ENCODE data around the gene MIB1. TPM values are rescaled to one million over a fixed set of nuclear protein-coding genes. Genes with fewer than 3 reads are reported as not detected.

The MIB1 gene
- total RNA-seq, 2 experiments from 2014 or later: 13.6 to 15.3 TPM

- H3K27me3 Mint-ChIP-seq: peaks cover 21% of the 10 kb centered on the region
- DNase-seq (no peak), ATAC-seq (ENCODE audit: poor library complexity) (no peak)
- Histone ChIP-seq H3K4me1 (ENCODE audit: insufficient read depth, low read length) (no peaks in the 10 kb centered on the region), H3K4me3 (ENCODE audit: low read length) (no peak overlapping the region), H3K9me3 (ENCODE audit: control insufficient read depth in 1 of 2, insufficient read depth in 1 of 2, low read length in 2 of 2) (no peaks in the 10 kb centered on the region), H3K27ac (ENCODE audit: low read depth in 1 of 2, low read length in 2 of 2) (no peak overlapping the region), H3K27me3 (ENCODE audit: control insufficient read depth in 1 of 2, insufficient read depth in 2 of 2, low read length in 2 of 2) (peaks cover 3% of the 10 kb centered on the region in 2 experiments), H3K36me3 (ENCODE audit: insufficient read depth, low read length) (no peaks in the 10 kb centered on the region)
- intact Hi-C loops (cut with DNase I, micrococcal nuclease): no loop called here
- no peaks in the 10 kb centered on the region for H3K9me3 Mint-ChIP-seq
- H3K4me1 Mint-ChIP-seq (ENCODE audit: low read depth): no peaks in the 10 kb centered on the region
- TF ChIP-seq CTCF (IDR thresholded peaks at IDR 0.05): no peak
- H3K4me3 Mint-ChIP-seq: no peak overlapping the region
- POLR2A ChIA-PET: no interaction called here
- H3K27ac Mint-ChIP-seq: no peak overlapping the region
- CTCF ChIA-PET: no interaction called here
- H3K36me3 Mint-ChIP-seq (ENCODE audit: low read depth): no peaks in the 10 kb centered on the region
Measured at GRCh38 chr18:21889570-21889969, 149.0 kb downstream of the MIB1 start.

- H3K27me3 Mint-ChIP-seq: peaks cover 37% of the 10 kb centered on the region
- POLR2A ChIA-PET: no interaction called here
- no peak for TF ChIP-seq CTCF (IDR thresholded peaks at IDR 0.05)
Measured at GRCh38 chr18:21894619-21895367, 154.2 kb downstream of the MIB1 start.

GRCh38 chr18:21896732-21897336 is 156.2 kb downstream of the MIB1 start:
- intact Hi-C loops (cut with DNase I, micrococcal nuclease): loop anchor here in 1 of 2 experiments (5.0 kb wide), 1 partner anchor 665 kb away; no protein-coding TSS in a partner anchor
- ChIA-PET POLR2A (no interaction called here), CTCF (no interaction called here)
- no peak for TF ChIP-seq CTCF (IDR thresholded peaks at IDR 0.05)
- no peaks in the 10 kb centered on the region for H3K36me3 ChIP-seq (ENCODE audit: insufficient read depth, low read length)
- H3K9me3 ChIP-seq (ENCODE audit: control insufficient read depth in 1 of 2, insufficient read depth in 1 of 2, low read length in 2 of 2): peaks cover 0 to 6% of the 10 kb centered on the region in 2 experiments
- Mint-ChIP-seq H3K36me3 (ENCODE audit: low read depth) (no peaks in the 10 kb centered on the region), H3K4me3 (no peak overlapping the region), H3K27ac (no peak overlapping the region), H3K4me1 (ENCODE audit: low read depth) (no peaks in the 10 kb centered on the region), H3K9me3 (no peaks in the 10 kb centered on the region), H3K27me3 (peaks cover 44% of the 10 kb centered on the region)
- peaks cover 3 to 11% of the 10 kb centered on the region in 2 experiments for H3K27me3 ChIP-seq (ENCODE audit: control insufficient read depth in 1 of 2, insufficient read depth in 2 of 2, low read length in 2 of 2)
- no peak overlapping the region for H3K27ac ChIP-seq (ENCODE audit: low read depth in 1 of 2, low read length in 2 of 2)
- DNase-seq (no peak), ATAC-seq (ENCODE audit: poor library complexity) (no peak)
- no peaks in the 10 kb centered on the region for H3K4me1 ChIP-seq (ENCODE audit: insufficient read depth, low read length)
- no peak overlapping the region for H3K4me3 ChIP-seq (ENCODE audit: low read length)

More at GRCh38 chr18:21894619-21895367, 154.2 kb downstream of the MIB1 start:
- no peaks in the 10 kb centered on the region for H3K9me3 Mint-ChIP-seq
- no peaks in the 10 kb centered on the region for H3K36me3 ChIP-seq (ENCODE audit: insufficient read depth, low read length)
- no peak overlapping the region for H3K4me3 Mint-ChIP-seq
- no peaks in the 10 kb centered on the region for H3K4me1 ChIP-seq (ENCODE audit: insufficient read depth, low read length)
- peaks cover 0 to 6% of the 10 kb centered on the region in 2 experiments for H3K9me3 ChIP-seq (ENCODE audit: control insufficient read depth in 1 of 2, insufficient read depth in 1 of 2, low read length in 2 of 2)
- DNase-seq (no peak), ATAC-seq (ENCODE audit: poor library complexity) (no peak)
- H3K27ac Mint-ChIP-seq: no peak overlapping the region
- H3K4me1 Mint-ChIP-seq (ENCODE audit: low read depth): no peaks in the 10 kb centered on the region
- H3K36me3 Mint-ChIP-seq (ENCODE audit: low read depth): no peaks in the 10 kb centered on the region
- H3K27me3 ChIP-seq (ENCODE audit: control insufficient read depth in 1 of 2, insufficient read depth in 2 of 2, low read length in 2 of 2): peaks cover 3 to 9% of the 10 kb centered on the region in 2 experiments
- H3K27ac ChIP-seq (ENCODE audit: low read depth in 1 of 2, low read length in 2 of 2): no peak overlapping the region
- CTCF ChIA-PET: no interaction called here
- H3K4me3 ChIP-seq (ENCODE audit: low read length): no peak overlapping the region
- intact Hi-C loops (cut with DNase I, micrococcal nuclease): loop anchor here in 1 of 2 experiments (5.0 kb wide), 1 partner anchor 668 kb away; no protein-coding TSS in a partner anchor
